ENCODE results near the gene LGALS1.

DNA sequence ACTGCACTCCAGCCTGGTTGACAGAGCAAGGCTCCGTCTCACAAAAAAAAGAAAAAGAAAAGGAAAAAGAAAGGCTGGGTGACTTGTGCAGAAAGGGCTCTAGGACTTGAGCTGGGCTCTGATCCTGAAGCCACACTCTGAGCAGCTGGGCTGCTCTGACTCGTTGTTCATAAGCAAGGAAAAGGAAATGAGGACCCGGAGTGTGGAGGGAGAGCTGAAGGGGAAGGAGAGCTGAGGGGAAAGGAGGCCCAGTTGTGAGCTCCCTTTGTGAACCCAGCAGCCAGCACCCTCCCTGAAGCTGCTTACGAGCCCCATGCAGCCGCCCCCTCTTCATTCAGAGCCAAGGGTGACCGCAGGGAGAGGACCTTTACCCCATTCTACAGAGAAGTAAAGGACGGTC is 48.3 kb upstream of the LGALS1 start:
- TF ChIP-seq POLR2A (IDR thresholded peaks at IDR 0.05; ENCODE audit: borderline replicate concordance, extremely low read depth, insufficient read depth, insufficient read length) (no peak), JUND (IDR thresholded peaks at IDR 0.05) (no peak), SIN3A (IDR thresholded peaks at IDR 0.05; ENCODE audit: low read depth) (no peak), EZH2phosphoT487 (IDR thresholded peaks at IDR 0.05; ENCODE audit: borderline replicate concordance) (no peak), EGR1 (IDR thresholded peaks at IDR 0.05; ENCODE audit: low read depth) (no peak), POLR2AphosphoS5 (IDR thresholded peaks at IDR 0.05; ENCODE audit: low read depth, low read length) (no peak), CEBPB (IDR thresholded peaks at IDR 0.05; ENCODE audit: low read depth) (no peak), EZH2 (IDR thresholded peaks at IDR 0.05) (no peak), SP1 (IDR thresholded peaks at IDR 0.05; ENCODE audit: low read depth) (no peak)
- TF ChIP-seq, protein P1, sequence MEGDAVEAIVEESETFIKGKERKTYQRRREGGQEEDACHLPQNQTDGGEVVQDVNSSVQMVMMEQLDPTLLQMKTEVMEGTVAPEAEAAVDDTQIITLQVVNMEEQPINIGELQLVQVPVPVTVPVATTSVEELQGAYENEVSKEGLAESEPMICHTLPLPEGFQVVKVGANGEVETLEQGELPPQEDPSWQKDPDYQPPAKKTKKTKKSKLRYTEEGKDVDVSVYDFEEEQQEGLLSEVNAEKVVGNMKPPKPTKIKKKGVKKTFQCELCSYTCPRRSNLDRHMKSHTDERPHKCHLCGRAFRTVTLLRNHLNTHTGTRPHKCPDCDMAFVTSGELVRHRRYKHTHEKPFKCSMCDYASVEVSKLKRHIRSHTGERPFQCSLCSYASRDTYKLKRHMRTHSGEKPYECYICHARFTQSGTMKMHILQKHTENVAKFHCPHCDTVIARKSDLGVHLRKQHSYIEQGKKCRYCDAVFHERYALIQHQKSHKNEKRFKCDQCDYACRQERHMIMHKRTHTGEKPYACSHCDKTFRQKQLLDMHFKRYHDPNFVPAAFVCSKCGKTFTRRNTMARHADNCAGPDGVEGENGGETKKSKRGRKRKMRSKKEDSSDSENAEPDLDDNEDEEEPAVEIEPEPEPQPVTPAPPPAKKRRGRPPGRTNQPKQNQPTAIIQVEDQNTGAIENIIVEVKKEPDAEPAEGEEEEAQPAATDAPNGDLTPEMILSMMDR (IDR thresholded peaks at IDR 0.05 in 2 of 3, conservative IDR thresholded peaks at IDR 0.05 in 1 of 3; ENCODE audit: borderline replicate concordance in 1 of 3, insufficient read depth in 1 of 3, low read depth in 2 of 3, low read length in 2 of 3): no peak
- TF ChIP-seq, protein P2, sequence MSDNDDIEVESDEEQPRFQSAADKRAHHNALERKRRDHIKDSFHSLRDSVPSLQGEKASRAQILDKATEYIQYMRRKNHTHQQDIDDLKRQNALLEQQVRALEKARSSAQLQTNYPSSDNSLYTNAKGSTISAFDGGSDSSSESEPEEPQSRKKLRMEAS (IDR thresholded peaks at IDR 0.05): no peak
- TF ChIP-seq, protein P3, sequence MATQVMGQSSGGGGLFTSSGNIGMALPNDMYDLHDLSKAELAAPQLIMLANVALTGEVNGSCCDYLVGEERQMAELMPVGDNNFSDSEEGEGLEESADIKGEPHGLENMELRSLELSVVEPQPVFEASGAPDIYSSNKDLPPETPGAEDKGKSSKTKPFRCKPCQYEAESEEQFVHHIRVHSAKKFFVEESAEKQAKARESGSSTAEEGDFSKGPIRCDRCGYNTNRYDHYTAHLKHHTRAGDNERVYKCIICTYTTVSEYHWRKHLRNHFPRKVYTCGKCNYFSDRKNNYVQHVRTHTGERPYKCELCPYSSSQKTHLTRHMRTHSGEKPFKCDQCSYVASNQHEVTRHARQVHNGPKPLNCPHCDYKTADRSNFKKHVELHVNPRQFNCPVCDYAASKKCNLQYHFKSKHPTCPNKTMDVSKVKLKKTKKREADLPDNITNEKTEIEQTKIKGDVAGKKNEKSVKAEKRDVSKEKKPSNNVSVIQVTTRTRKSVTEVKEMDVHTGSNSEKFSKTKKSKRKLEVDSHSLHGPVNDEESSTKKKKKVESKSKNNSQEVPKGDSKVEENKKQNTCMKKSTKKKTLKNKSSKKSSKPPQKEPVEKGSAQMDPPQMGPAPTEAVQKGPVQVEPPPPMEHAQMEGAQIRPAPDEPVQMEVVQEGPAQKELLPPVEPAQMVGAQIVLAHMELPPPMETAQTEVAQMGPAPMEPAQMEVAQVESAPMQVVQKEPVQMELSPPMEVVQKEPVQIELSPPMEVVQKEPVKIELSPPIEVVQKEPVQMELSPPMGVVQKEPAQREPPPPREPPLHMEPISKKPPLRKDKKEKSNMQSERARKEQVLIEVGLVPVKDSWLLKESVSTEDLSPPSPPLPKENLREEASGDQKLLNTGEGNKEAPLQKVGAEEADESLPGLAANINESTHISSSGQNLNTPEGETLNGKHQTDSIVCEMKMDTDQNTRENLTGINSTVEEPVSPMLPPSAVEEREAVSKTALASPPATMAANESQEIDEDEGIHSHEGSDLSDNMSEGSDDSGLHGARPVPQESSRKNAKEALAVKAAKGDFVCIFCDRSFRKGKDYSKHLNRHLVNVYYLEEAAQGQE (IDR thresholded peaks at IDR 0.05; ENCODE audit: low read depth): no peak
- TF ChIP-seq, protein P4, sequence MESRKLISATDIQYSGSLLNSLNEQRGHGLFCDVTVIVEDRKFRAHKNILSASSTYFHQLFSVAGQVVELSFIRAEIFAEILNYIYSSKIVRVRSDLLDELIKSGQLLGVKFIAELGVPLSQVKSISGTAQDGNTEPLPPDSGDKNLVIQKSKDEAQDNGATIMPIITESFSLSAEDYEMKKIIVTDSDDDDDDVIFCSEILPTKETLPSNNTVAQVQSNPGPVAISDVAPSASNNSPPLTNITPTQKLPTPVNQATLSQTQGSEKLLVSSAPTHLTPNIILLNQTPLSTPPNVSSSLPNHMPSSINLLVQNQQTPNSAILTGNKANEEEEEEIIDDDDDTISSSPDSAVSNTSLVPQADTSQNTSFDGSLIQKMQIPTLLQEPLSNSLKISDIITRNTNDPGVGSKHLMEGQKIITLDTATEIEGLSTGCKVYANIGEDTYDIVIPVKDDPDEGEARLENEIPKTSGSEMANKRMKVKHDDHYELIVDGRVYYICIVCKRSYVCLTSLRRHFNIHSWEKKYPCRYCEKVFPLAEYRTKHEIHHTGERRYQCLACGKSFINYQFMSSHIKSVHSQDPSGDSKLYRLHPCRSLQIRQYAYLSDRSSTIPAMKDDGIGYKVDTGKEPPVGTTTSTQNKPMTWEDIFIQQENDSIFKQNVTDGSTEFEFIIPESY (IDR thresholded peaks at IDR 0.05; ENCODE audit: extremely low read depth, insufficient replicate concordance, low read length): no peak

All from HCT116 (cell line).